Skeletal muscle tissue (tissue), 1 donor: Measurements from ENCODE around the gene TNFSF4. TPM values are rescaled to one million over a fixed set of nuclear protein-coding genes. Genes with fewer than 3 reads are reported as not detected.

Experiments used
- total RNA-seq: library from RNA; depleted of rRNA; stranded (reverse); fragments of >200 nt; gene quantifications from one replicate; pipeline ENCODE4 v1.2.3, GENCODE V29; 2014

TNFSF4 gene
- total RNA-seq, 1 donor from 2014 or later, result 2.6 TPM

Other genes with a start within 250 kb of the TNFSF4 start
- gene TNFSF18, start 156.4 kb downstream of the TNFSF4 start, total RNA-seq, result 1.0 TPM